KOPT-K1 (cell line): ENCODE measurements around the gene CDC42EP4.
"Not testable (repeated sequence)": the region's sequence is repeated elsewhere in the genome, so short reads cannot be mapped to it uniquely, and the experiment has no call there.

Source experiments
- H3K27ac ChIP-seq: fragments of 200-600 bp; sonication (generic); 2 replicates; pipeline ENCODE4 v1.5.1; 2016; ENCODE audit warnings: antibody characterized with exemption, mild to moderate bottlenecking, low read depth, low read length; ENCODE audit not compliant: poor library complexity, severe bottlenecking
- H3K36me3 ChIP-seq: fragments of 200-600 bp; sonication (generic); 2 replicates; pipeline ENCODE4 v1.5.1; 2017; ENCODE audit warnings: antibody characterized with exemption, mild to moderate bottlenecking, low read length, moderate library complexity; ENCODE audit not compliant: insufficient read depth
- H3K9me3 ChIP-seq: fragments of 200-600 bp; sonication (generic); 2 replicates; pipeline ENCODE4 v1.5.1; 2017; ENCODE audit warnings: antibody characterized with exemption, low read length, mild to moderate bottlenecking; ENCODE audit not compliant: insufficient read depth, poor library complexity, severe bottlenecking

The CDC42EP4 gene

DNA sequence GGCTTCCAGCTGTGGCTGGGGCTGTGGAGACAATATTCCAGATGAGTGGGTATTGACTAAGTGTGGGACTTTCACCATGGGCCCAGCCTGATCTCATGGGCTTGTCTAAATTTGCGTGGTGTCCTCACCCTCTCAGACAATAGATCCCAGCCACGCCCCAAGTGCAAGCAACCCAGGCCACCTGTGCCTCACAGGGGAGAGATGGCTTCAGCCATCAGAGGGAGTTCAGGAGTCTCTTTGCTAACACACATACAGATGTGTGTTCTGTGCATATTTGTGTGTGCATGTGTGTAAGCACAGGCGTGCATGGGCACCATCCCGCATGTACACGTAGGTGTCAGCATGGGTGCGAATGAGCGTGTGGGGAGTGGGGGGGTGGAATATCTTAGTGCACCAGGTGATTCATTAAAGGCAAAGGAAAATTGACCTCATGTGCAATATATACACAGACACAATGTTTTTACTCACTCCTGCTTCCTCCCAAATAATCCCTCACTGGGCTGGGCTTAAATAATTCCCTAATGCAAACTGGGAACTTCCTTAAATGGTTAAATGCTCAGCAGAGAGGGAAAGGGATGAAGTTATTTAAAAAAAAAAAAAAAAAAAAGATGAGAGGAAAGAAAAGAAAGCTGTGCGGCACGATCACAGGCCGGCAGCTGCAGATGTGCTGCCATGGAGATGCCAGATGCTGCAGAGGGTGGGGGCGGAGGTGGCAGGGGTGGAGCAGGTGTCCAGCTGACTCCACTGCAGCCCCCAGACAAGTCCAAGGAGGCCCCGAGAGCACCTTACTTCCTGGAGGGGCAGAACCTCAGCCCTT, 24.0 kb upstream of the CDC42EP4 start:
- Histone ChIP-seq H3K36me3 (no peaks in the 10 kb centered on the region), H3K9me3 (no peaks in the 10 kb centered on the region), H3K27ac (no peak overlapping the region)

DNA sequence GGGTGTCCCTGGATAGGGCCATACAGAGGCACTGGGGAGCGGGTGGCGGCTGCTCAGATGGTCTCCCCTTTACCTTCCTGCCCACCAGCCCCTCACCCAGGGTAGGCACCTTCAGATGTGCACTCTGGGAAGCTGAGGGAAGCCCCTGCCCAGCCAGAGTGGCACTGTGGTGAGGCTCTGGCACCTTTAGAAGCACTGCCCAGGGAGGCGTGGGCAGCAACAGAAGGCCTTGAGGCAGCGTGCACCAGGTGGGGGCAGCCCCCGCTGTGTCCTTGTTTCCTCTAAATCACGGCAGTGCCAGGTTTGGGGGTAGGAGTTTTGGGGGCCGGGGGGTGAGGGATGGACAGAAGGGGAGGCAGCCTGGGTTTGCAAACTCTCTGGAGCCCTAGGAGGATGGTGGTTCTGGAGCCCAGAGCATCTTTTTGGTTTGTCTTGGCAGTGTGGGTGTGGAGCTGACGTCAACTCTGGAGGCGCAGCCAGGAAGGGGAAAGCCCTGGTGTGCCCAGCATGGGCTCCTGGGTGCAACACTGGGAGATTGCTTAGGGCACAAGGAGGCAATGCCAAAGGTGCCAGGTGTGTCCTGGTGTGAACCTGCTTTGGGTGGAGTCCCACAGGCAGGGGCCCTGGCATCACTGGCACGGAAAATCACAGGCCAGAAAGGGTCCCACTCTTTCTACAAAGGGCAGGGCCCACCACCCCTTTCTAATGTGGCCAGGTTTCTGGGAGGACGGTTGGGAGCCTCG, 23.1 kb upstream of the CDC42EP4 start:
- no peaks in the 10 kb centered on the region for H3K9me3 ChIP-seq
- H3K36me3 ChIP-seq: no peaks in the 10 kb centered on the region
- H3K27ac ChIP-seq: no peak overlapping the region

DNA sequence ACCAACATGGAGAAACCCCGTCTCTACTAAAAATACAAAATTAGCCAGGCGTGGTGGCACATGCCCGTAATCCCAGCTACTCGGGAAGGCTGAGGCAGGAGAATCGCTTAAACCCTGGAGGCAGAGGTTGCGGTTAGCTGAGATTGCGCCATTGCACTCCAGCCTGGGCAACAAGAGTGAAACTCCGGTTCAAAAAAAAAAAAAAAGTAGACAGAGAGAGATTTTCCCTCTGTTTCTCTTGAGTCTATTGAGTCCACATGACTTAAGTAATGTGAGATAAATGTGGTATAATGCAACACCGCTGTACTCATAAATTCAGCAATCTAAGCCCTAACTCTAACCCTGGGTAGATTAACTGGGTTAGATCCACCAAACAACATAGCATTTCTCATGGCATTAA, 21.6 kb upstream of the CDC42EP4 start:
- not testable (repeated sequence) for H3K27ac ChIP-seq, H3K36me3 ChIP-seq, H3K9me3 ChIP-seq

DNA sequence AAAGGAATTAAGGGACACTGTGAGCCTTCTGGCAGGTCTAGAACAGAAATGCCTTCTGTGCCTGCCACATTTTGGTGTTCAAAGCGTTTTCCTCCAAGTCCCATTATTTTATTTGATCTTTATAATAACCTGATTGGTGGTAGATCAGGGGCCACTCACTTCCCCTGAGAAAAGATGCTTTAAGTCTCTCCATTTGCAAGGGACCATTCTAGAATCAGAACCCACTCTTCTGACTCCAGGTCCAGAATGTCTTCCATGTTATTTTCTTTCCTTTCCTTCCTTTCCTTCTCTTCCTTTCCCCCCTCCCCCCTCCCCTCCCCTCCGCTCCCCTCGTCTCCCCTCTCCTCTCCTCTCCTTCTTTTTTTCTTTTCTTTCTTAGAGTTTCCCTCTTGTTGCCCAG, 19.3 kb upstream of the CDC42EP4 start:
- Histone ChIP-seq H3K27ac (no peak overlapping the region), H3K9me3 (no peaks in the 10 kb centered on the region), H3K36me3 (no peaks in the 10 kb centered on the region)

DNA sequence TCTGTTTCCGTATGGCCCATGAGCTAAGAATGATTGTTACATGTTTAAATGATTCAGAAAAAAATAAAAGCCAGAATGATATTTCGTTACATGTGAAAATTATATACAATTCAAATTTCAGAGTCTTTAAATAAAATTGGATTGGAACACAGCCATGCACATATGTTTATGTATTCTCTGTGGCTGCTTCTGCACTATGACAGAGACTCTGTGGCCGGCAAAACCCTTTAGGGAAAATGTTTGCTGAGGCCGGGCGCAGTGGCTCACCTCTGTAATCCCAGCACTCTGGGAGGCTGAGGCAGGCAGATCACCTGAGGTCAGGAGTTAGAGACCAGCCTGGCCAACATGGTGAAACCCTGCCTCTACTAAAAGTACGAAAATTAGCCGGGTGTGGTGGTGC, 15.9 kb upstream of the CDC42EP4 start:
- no peaks in the 10 kb centered on the region for H3K36me3 ChIP-seq
- H3K9me3 ChIP-seq: no peaks in the 10 kb centered on the region
- no peak overlapping the region for H3K27ac ChIP-seq

DNA sequence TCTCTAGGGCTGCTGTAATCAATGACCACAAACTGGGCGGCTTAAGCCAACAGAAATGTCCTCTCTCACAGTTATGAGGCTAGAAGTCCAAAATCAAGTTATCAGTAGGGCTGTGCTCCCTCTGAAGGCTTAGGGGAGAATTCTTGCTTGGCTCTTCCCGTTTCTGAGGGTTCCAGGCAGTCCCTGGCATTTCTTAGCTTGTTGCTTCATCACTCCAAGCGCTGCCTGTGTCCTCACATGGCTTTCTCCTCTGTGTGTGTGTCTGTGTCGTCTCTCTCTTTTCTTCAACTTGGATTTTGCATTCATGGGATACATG, 13.7 kb upstream of the CDC42EP4 start:
- Histone ChIP-seq H3K36me3 (no peaks in the 10 kb centered on the region), H3K9me3 (no peaks in the 10 kb centered on the region), H3K27ac (no peak overlapping the region)

DNA sequence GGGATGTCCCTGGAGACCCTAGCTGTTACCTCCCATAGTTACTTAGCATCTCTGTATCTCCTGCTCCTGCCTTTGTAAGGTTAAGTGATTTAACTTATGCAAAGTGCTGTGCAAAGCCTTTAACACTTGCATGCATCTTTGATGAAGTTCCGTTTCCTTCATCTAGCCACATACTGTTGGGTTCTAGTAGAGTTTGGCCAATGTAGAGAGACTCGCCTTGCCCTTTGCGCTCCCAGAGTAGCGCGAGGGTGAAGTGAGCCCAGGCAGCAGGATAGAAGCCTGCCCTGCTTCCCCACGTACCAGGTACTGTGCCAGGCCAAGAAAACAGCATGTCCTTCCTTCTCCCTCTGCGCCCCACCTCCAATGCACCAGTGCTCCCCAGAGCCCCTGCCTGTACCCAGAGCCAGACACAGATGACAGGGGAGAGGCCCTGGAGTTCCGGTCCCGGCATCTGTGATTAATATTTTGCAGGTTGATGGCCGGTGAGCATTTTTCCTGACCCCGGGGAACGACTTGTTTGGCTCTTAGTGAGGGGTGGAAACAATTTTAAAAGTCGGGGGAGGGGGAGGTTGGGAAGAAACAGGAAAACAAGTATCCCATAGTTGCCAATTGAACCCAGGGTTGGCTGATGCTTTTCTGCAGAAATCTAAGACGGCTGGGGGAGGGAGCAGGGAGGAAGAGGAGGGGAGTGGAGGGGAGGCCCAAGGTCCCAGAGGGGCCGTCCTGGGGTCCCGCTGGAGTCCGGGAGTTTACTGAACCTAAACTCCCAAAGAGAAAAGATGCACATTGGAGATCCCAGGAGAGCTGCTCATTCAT, 13.1 kb upstream of the CDC42EP4 start:
- H3K36me3 ChIP-seq: no peaks in the 10 kb centered on the region
- H3K27ac ChIP-seq: no peak overlapping the region
- H3K9me3 ChIP-seq: no peaks in the 10 kb centered on the region

DNA sequence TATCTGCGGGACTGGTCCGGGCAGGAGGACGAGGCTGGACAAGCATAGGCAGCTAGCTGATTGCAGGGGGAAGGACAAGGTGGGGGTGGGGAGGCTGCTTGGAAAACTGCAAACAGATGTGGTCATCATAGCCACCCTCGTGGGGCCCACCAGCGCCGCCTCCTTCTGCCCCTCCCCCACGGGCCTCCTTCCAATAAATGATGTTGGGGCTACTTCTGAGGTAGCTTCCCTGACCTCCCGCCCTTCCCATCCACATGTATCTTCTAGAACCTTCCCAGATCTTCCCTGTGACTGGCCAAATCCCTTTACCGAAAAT, 12.3 kb upstream of the CDC42EP4 start:
- Histone ChIP-seq H3K27ac (no peak overlapping the region), H3K36me3 (no peaks in the 10 kb centered on the region), H3K9me3 (no peaks in the 10 kb centered on the region)

DNA sequence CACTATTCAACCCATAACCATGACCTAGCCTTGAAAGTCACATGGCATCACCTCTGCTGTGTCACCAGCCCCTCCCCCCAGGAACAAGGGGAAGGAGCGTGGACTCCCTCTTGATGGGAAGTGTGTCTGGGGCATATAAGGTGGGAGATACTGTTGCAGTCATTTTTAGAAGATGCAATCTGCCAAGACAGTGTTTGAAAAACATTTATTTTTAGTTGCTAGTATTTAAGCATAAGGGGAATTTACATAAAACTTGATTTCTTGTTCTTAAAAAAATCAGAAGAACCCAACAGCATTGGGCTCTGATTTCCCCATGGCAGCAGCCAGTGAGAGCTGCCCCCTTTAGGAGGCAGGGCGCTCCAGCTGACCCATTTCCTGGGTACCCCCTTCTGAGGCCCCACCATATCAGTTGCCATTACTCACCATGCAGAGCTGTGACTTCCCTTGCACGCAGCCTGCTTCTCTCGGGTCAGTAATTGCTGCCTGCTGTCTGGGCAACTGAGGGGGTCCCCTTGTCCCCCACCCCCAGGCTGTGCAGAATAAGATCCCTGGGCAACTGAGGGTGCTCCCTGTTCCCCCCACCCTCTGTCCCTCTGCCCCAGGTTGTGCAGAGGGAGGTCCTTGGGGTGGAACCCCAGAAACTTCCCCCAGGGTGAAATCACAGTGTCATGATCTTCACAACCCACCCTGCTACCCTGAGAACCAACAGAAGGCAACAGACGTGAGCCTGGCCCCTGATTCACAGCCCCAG, 11.8 kb upstream of the CDC42EP4 start:
- Histone ChIP-seq H3K27ac (no peak overlapping the region), H3K36me3 (no peaks in the 10 kb centered on the region), H3K9me3 (no peaks in the 10 kb centered on the region)

DNA sequence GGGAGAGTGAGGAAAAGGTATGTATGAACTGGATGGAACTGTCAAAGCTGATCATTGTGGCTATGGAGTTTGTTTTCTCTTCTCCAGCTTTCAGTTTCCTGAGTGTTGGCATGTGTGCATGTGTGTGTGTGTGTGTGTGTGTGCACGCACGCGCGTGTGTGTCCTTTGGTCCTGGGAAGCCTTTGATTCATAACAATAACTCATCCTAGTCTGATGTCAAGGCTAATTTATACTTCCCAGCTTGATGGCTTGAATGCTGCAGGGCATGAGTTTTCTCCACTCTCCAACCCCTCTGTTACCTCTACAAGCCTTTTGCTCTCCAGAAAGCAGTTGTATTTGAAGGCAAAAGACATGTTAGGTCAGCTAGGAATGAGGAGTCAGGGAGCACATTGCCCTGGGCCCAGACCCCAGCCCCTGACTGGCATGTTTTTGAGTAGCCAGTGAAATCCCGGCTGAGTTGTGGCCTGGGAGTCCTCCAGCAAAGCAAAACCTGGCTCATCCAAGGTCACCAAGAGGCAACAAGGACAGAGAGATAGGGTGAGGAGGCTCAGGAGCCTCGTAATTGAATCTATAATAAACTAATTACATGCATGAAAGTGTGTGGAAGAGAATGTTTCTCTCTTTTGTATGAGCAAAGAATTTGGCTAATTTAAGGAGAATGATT, 8.9 kb upstream of the CDC42EP4 start:
- Histone ChIP-seq H3K36me3 (no peaks in the 10 kb centered on the region), H3K9me3 (no peaks in the 10 kb centered on the region), H3K27ac (no peak overlapping the region)

DNA sequence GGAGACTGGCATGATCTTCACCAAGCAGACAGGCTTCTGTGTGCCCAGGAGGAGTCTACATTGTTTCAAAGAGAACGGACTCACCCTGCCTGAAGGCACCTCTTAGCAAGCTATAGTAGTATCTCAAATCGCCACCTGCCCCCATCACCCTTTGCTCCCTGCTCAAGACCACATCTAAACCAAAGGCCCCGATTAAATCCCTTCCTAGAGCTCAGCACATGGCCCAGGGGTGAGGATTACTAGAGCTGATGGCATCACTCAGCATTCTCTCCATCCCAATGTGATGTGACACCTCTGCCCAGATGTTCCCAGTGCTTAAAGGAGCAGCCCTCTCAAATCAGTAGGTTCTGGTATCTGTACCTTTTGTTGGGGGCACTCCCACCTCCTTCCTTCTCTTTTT, 8.0 kb upstream of the CDC42EP4 start:
- Histone ChIP-seq H3K36me3 (no peaks in the 10 kb centered on the region), H3K27ac (no peak overlapping the region), H3K9me3 (no peaks in the 10 kb centered on the region)

DNA sequence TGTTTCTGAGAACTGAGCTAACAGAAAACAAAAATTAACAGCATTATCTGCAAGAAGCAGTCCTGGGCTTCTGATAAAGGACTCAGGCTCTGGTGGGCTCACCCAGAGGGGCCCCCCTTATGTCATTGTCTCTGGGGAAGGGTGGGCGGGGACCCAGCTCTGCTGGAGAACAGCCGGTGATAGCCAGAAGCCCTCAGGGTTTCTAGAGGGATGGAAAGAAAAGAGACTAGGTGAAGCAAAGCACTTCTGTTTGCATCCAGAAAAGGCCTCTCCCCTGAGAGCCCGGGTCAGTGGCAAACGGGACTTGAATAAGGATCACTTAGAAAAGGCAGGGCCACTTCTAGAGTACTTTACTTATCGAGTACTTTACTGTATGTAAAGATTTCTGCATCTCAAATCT, 7.0 kb upstream of the CDC42EP4 start:
- no peaks in the 10 kb centered on the region for H3K36me3 ChIP-seq

DNA sequence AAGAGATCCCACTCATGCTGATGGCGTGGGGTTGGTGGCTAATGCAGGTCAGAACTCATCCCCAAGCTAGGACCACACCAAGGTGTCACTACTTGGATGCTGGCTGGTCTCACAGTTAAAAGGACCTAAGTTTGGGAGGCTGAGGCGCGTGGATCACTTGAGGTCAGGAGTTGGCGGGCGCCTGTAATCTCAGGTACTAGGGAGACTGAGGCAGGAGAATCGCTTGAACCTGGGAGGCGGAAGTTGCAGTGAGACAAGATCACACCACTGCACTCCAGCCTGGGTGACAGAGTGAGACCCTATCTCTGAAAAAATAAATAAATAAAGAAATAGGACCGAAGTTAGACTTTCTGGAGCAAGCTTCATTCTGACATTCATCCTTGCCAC, 6.6 kb upstream of the CDC42EP4 start:
- Histone ChIP-seq H3K36me3 (no peaks in the 10 kb centered on the region), H3K9me3 (no peaks in the 10 kb centered on the region), H3K27ac (no peak overlapping the region)

More for the DNA sequence above, 7.0 kb upstream of the CDC42EP4 start:
- no peaks in the 10 kb centered on the region for H3K9me3 ChIP-seq
- no peak overlapping the region for H3K27ac ChIP-seq

DNA sequence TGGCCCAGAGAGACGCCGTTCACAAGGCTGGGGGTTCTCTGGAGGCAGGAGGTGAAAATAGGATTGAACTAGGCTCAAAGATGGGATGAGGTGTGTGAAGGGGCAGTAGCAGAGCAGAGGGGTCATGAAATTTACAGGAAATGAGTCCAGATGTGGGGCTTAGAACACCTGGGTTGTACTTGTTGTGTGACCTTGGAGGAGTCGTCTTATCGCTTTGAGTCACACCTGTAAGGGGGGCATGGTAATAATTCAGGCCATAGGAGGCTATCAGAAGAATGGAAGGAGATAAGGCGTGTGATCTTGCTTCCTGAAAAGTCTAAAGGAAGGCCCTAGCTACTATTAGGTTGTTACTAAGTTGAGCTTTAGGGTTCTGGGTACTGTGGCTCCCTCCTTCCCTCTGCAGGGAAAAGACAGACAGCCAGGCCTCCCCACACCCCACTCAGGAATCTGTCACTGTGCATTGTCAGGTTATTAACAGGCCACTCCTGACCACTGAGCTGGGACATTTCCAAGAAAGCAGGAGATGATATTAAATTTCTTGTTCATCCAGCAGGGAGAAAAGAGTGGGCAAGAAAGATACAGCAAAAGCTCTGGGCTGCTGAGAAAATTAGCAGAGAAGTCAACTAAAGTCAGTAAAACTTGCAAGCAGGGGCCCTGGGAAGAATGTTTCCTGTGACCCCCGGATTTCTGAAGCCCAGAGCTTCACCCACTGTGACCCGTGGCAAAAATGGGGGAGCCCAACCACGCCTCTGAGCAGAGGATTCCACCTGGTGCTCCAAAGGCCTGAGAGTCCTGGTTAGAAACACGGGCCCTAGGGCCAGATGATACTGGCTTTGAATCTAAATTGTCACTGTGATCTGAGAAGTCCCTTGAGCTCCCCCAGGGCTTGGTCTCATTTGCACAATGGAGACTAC, 6.0 kb upstream of the CDC42EP4 start:
- Histone ChIP-seq H3K36me3 (no peaks in the 10 kb centered on the region), H3K9me3 (no peaks in the 10 kb centered on the region), H3K27ac (no peak overlapping the region)
